Measurements from ENCODE around the gene WNT11.

Gene WNT11

GRCh38 chr11:76164081-76164480, 42.2 kb downstream of the WNT11 start:
- no peak for DNase-seq (ENCODE audit: low spot score)
- TF ChIP-seq CTCF (IDR thresholded peaks at IDR 0.05; ENCODE audit: borderline replicate concordance, control extremely low read depth, extremely low read depth, insufficient read depth, missing control alignments): no peak
- in situ Hi-C loops (cut with MboI; ENCODE audit: low sequenced_read_pairs, unreplicated experiment): no loop called here

GRCh38 chr11:76163289-76163880, 42.9 kb downstream of the WNT11 start:
- no peak for TF ChIP-seq CTCF (IDR thresholded peaks at IDR 0.05; ENCODE audit: borderline replicate concordance, control extremely low read depth, extremely low read depth, insufficient read depth, missing control alignments)
- in situ Hi-C loops (cut with MboI; ENCODE audit: low sequenced_read_pairs, unreplicated experiment): no loop called here
- DNase-seq (ENCODE audit: low spot score): no peak

- in situ Hi-C loops (cut with MboI; ENCODE audit: low sequenced_read_pairs, unreplicated experiment): no loop called here
- DNase-seq (ENCODE audit: low spot score): no peak
- TF ChIP-seq CTCF (IDR thresholded peaks at IDR 0.05; ENCODE audit: borderline replicate concordance, control extremely low read depth, extremely low read depth, insufficient read depth, missing control alignments): no peak
Measured at GRCh38 chr11:76162336-76163288, 43.7 kb downstream of the WNT11 start.

DNA sequence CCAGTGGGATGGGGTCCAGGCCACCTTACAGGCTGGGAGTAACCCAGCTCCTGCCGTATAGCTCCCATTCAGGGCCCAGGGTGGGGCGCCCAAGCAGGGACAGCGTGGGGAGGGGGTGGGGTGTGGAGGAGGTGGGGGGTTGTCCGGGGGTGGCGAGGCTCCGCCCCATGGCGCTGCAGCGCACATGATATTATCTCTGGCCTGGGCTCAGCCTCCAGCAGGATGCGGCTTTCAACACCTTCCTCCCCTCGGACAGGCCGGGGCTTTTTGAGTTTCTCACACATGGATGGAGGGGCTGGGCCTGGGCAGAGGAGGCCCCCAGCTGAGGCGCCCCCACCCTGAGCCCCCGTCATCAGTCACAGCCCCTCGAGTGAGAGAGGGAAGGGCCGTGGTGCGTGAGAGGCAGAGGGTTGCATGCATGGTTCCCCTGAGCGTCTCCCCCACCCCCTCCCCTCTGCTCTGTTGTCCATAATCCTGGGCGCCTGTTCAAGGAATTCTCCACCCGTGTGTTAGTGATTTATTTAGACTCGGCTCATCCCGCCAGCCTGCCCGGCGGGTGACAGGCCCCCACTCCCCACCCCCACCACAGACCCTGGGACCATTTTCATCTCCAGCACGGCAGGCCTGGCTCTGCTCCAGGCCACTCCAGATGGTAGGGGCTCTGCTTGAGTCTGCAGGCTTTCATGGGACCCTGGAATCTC, 44.9 kb downstream of the WNT11 start:
- TF ChIP-seq CTCF (IDR thresholded peaks at IDR 0.05; ENCODE audit: borderline replicate concordance, control extremely low read depth, extremely low read depth, insufficient read depth, missing control alignments): no peak
- in situ Hi-C loops (cut with MboI; ENCODE audit: low sequenced_read_pairs, unreplicated experiment): no loop called here
- DNase-seq (ENCODE audit: low spot score): no peak

DNA sequence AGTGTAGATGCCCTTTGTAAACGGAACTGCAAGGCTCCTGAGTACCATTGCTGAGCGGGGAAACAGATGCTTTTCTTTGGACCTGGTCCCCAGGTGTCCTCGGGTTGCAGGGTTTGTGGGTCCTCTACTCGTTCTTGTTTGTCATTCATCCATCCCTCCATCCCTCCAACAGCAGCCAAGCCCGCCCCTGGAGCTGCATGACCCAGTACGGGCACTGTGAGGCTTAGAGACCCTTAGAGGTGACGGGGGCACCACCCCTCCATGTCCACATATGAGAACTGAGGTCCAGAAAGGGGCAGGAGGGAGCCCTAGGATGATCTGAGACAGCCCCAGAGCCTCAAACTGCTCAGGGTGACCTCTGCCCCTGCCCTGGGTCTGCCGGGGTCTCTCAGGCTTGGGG, 45.4 kb downstream of the WNT11 start:
- in situ Hi-C loops (cut with MboI; ENCODE audit: low sequenced_read_pairs, unreplicated experiment): no loop called here
- no peak for TF ChIP-seq CTCF (IDR thresholded peaks at IDR 0.05; ENCODE audit: borderline replicate concordance, control extremely low read depth, extremely low read depth, insufficient read depth, missing control alignments)

DNA sequence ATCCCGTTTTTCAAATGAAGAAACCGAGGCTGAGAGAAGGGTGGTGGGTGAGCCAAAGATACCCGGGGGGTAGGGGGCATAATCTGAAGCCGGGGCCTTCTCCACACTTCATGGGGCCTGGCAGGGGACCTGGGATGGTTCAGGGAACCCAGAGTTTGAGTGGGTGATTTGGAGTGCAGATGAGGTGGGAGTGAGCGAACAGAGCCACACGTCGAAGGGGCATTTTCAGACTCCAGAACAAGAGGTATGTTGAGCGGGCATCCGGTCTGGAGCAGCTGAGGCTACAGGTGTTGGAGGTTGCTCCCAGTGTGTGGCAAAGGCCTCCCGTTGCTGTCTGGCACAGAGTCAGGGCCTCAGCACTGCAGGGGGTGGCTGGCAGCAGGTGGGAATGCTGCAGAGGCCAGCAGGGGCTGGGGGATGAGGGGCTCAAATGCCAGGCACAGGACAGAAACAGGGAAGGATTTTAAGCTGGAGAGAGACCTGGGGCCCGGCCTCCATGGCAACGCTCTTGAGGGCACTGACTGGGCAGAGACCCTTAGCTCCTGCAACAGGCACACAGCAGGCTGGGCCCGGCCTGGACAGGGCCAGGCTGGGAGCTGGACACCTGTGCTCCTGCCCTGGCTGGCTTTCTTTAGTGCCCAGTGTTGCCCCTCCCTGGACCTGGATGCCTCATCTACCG, 46.2 kb downstream of the WNT11 start:
- TF ChIP-seq CTCF (IDR thresholded peaks at IDR 0.05; ENCODE audit: borderline replicate concordance, control extremely low read depth, extremely low read depth, insufficient read depth, missing control alignments): no peak
- no peak for DNase-seq (ENCODE audit: low spot score)
- in situ Hi-C loops (cut with MboI; ENCODE audit: low sequenced_read_pairs, unreplicated experiment): loop anchor here (10.0 kb wide), 1 partner anchor 355 kb away; no protein-coding TSS in a partner anchor

More for the DNA sequence above, 45.4 kb downstream of the WNT11 start:
- no peak for DNase-seq (ENCODE audit: low spot score)

Data from GM13976 (cell line).